ENCODE results near the gene NR1H2.

The NR1H2 gene

DNA sequence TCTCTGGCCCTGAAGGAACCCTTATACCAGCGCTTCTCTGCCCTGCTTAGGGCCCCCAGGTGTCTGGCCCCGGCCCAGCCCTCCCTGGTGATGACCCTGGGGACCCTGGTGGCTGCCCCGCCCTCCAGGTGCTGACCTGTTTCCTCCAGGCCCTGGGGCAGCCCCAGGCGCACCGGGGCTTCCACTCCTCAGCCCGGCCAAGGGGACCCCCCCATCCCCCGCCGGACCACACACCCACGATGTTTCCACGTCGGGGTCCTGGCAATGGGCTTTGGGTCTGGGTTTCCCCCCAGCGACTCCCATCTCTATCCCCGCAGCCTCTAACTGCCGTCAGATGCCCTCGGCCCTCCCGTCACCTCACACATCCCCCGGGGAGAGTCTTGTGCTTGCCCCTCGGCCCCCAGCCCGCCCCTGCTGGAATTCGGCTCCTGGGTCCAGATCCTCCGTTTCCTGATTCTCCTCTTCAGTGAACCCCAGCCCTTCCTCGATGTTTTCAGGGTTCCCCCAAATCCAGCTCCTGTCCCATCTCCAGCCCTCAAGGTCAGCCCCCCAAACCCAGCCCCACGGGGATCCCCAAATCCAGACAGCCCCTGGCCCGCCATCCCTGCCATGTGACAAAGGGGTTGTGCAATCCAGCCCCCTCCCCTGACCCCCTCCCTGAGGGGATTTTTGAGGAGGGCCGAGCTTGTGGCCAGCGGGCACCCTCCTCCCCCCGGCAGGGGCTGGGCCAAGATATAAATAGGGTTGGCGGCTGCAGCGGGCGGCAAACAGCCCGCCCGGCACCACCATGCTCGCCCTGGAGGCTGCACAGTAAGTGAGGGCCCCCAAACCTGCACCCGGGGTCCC lies 42.1 kb downstream of the NR1H2 start, which contains the start of gene SPIB:
Gene SPIB, plus strand, starts transcription at position 763 of the 846 bp plus-strand sequence. Its CDS starts 25 bp downstream, at position 788.
- H3K4me1 ChIP-seq (ENCODE audit: control insufficient read depth, insufficient read depth, low read length): no peaks in the 10 kb centered on the region
- H3K4me3 ChIP-seq (ENCODE audit: low read length): peak within 1 kb of the TSS; percentile 55
- peaks cover 17% of the 10 kb centered on the region for H3K27me3 ChIP-seq (ENCODE audit: control insufficient read depth, insufficient read depth, low read length)
- H3K36me3 ChIP-seq (ENCODE audit: control insufficient read depth, insufficient read depth, low read length): no peaks in the 10 kb centered on the region
- no peak within 1 kb of the TSS for H3K9ac ChIP-seq (ENCODE audit: low read length)
- no peak within 1 kb of the TSS for H3K27ac ChIP-seq (ENCODE audit: low read depth, low read length)

DNA sequence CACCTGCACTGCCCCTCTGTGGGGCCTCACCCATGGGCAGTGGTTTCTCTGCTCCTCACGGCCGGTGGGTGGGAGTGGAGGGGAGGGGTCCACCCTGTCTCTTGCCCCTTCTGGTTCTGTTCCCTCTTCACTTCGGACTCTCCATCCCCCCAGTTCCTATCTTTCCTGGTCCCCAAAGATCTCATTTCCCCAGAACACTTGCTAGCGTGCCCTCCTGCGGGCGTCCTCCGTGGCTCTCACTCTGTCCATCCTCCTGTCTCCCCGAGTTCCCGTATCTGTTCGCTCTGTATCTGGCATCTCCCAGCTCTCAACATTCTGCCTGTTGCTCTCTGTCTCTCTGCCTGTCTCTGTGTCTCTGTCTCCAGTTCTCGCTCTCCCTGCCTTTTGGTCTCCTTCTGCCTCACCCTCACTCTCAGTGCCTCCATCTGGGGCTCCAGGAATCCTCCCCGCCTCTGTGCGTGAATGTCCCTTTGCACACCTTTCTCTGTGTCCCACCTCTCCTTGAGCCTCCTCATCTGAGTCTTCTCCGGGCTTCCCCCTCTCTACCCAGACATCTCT lies 42.8 kb downstream of the NR1H2 start:
- H3K36me3 ChIP-seq (ENCODE audit: control insufficient read depth, insufficient read depth, low read length): no peaks in the 10 kb centered on the region
- peak overlapping the region; percentile 55 for H3K4me3 ChIP-seq (ENCODE audit: low read length)
- H3K4me1 ChIP-seq (ENCODE audit: control insufficient read depth, insufficient read depth, low read length): no peaks in the 10 kb centered on the region
- H3K27me3 ChIP-seq (ENCODE audit: control insufficient read depth, insufficient read depth, low read length): peaks cover 17% of the 10 kb centered on the region
- H3K9ac ChIP-seq (ENCODE audit: low read length): no peak overlapping the region
- no peak overlapping the region for H3K27ac ChIP-seq (ENCODE audit: low read depth, low read length)

DNA sequence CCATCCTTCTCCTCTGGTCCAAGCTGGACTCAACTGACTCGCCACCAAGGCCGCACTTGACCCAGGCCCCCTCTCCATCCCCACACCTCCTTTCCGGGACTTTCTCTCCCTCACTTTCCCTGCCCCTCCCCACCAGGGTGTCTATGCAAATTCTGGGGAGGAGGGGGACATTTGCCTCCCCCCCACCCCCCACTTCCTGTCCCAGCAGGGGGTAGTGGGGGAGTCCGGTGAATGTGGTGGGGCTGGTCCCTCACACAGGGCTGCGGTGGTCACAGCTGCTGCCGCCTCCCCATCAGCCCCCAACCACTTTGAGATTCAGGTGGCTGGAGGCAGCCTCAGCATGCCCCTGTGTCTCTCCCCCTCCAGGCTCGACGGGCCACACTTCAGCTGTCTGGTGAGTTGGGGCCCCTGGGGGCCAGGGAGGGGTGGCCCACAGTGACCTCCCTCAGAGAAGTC lies 43.4 kb downstream of the NR1H2 start:
- Histone ChIP-seq H3K4me3 (ENCODE audit: low read length) (no peak overlapping the region), H3K9ac (ENCODE audit: low read length) (no peak overlapping the region), H3K27ac (ENCODE audit: low read depth, low read length) (no peak overlapping the region), H3K4me1 (ENCODE audit: control insufficient read depth, insufficient read depth, low read length) (no peaks in the 10 kb centered on the region), H3K27me3 (ENCODE audit: control insufficient read depth, insufficient read depth, low read length) (peaks cover 17% of the 10 kb centered on the region), H3K36me3 (ENCODE audit: control insufficient read depth, insufficient read depth, low read length) (no peaks in the 10 kb centered on the region)

DNA sequence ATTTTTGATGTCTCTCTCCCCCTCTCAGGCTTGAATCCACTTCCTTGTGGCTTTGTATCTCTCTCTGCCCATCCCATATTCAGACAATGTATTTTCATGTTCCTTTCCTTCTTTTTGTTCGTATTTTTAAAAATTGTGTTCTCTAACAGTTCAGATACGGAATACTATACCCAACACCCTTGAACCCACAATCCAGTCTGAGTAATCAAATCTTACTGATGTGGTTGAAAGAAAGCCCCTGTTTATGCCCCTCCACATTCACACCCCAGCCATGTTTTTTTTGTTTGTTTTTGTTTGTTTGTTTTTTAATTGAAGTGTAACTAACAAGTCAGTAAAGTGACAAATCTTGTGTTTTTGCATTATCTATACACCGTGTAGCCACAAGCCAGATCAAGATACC lies 43.9 kb downstream of the NR1H2 start:
- Histone ChIP-seq H3K4me3 (ENCODE audit: low read length) (no peak overlapping the region), H3K4me1 (ENCODE audit: control insufficient read depth, insufficient read depth, low read length) (no peaks in the 10 kb centered on the region), H3K27me3 (ENCODE audit: control insufficient read depth, insufficient read depth, low read length) (peaks cover 17% of the 10 kb centered on the region), H3K27ac (ENCODE audit: low read depth, low read length) (no peak overlapping the region), H3K36me3 (ENCODE audit: control insufficient read depth, insufficient read depth, low read length) (no peaks in the 10 kb centered on the region), H3K9ac (ENCODE audit: low read length) (no peak overlapping the region)

DNA sequence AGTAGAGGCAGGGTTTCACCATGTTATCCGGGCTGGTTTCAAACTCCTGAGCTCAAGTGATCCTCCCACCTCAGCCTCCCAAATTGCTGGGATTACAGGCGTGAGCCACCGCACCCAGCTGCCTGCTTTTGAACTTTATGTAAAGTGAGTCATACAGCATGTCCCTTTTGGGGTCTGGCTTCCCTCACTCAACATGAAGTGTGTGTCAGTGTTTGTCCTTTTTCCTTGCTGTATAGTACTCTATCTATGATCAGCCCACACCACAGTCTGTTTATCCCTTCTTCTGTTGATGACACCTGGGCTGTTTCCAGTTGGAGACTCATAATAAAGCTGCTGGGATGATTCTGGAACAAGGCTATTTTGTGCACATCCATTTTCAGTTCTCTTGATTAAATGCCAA lies 44.6 kb downstream of the NR1H2 start:
- Histone ChIP-seq H3K36me3 (ENCODE audit: control insufficient read depth, insufficient read depth, low read length) (no peaks in the 10 kb centered on the region), H3K4me1 (ENCODE audit: control insufficient read depth, insufficient read depth, low read length) (no peaks in the 10 kb centered on the region), H3K27ac (ENCODE audit: low read depth, low read length) (no peak overlapping the region), H3K27me3 (ENCODE audit: control insufficient read depth, insufficient read depth, low read length) (peaks cover 17% of the 10 kb centered on the region), H3K4me3 (ENCODE audit: low read length) (no peak overlapping the region), H3K9ac (ENCODE audit: low read length) (no peak overlapping the region)

DNA sequence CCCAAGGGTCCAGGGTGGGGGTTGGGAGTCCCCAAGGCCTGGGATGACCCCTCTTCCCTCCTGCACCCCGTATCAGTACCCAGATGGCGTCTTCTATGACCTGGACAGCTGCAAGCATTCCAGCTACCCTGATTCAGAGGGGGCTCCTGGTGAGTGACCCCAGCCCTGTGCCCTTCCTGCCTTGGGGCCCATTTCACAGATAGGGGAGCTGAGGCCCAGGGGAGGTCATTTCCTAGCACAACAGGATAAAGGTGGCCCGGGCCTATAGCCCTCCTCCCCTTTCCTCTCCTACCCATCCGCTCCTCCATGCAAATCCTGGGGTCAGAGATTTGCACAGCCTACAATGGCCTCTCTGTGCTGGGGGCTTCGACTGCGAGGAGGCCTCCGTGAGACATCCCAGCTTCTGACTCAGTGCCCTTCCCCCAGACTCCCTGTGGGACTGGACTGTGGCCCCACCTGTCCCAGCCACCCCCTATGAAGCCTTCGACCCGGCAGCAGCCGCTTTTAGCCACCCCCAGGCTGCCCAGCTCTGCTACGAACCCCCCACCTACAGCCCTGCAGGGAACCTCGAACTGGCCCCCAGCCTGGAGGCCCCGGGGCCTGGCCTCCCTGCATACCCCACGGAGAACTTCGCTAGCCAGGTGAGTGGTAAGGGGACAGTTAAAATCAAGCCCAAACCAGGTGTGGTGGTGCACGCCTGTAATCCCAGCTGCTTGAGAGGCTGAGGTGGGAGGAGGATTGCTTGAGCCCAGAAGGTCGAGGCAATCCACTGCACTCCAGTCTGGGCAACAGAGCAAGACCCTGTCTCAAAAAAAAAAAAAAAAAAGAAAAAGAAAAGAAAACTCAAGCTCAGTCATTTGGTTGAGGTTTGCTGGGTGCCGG lies 46.4 kb downstream of the NR1H2 start:
- Histone ChIP-seq H3K36me3 (ENCODE audit: control insufficient read depth, insufficient read depth, low read length) (no peaks in the 10 kb centered on the region), H3K27me3 (ENCODE audit: control insufficient read depth, insufficient read depth, low read length) (peaks cover 20% of the 10 kb centered on the region), H3K27ac (ENCODE audit: low read depth, low read length) (no peak overlapping the region), H3K9ac (ENCODE audit: low read length) (no peak overlapping the region), H3K4me1 (ENCODE audit: control insufficient read depth, insufficient read depth, low read length) (no peaks in the 10 kb centered on the region), H3K4me3 (ENCODE audit: low read length) (no peak overlapping the region)

DNA sequence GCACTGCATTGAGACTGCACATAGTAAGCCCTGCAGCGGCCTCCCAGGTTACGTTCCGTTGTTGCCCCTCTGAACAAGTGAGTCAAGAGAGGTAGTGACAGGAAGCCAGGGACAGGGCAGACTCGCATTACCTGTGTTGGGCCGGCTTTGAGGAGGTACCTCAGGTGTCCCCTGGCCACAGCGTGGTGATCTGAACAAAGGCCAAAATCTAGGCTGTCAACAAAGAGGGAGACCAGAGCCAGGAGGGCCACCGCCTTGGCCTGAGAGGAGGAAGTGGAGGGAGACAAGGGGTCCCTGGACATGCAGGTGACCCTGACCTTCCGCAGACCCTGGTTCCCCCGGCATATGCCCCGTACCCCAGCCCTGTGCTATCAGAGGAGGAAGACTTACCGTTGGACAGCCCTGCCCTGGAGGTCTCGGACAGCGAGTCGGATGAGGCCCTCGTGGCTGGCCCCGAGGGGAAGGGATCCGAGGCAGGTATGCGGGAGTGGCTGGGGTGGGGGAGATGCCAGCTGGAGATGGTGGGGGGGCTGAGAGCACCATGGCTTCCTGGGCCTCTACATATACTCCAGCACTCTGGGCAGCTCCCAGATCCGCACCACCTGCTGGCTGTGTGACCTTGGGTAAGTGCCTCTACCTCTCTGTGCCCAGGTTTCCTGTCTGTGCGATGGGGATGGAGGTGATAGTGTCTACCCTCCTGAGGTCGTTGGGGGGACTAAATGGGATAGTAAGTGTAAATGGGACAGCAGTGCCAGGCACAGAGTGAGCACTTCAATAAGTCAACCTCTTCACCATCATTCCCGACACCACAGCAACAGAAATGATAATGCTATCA lies 47.2 kb downstream of the NR1H2 start:
- Histone ChIP-seq H3K27me3 (ENCODE audit: control insufficient read depth, insufficient read depth, low read length) (peaks cover 16% of the 10 kb centered on the region), H3K27ac (ENCODE audit: low read depth, low read length) (no peak overlapping the region), H3K4me3 (ENCODE audit: low read length) (peak overlapping the region; percentile 1), H3K4me1 (ENCODE audit: control insufficient read depth, insufficient read depth, low read length) (no peaks in the 10 kb centered on the region), H3K36me3 (ENCODE audit: control insufficient read depth, insufficient read depth, low read length) (no peaks in the 10 kb centered on the region), H3K9ac (ENCODE audit: low read length) (no peak overlapping the region)

DNA sequence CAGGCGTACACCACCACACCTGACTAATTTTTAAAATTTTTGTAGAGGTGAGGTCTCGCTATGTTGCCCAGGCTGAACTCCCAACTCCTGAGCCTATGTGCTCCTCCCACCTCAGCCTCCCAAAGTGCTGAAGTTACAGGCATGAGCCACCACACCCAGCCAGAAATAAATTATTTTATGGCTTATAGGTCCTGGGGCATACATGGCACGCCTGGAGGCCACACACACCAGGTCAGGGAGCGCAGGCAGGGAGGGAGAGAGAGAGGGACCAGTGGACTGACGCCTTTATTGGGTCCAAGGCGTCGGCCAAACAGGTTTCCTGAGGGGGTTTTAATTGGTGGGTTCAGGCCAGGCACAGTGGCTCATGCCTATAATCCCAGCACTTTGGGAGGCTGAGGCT lies 49.3 kb downstream of the NR1H2 start:
- Histone ChIP-seq H3K9ac (ENCODE audit: low read length) (no peak overlapping the region), H3K4me3 (ENCODE audit: low read length) (no peak overlapping the region), H3K36me3 (ENCODE audit: control insufficient read depth, insufficient read depth, low read length) (no peaks in the 10 kb centered on the region), H3K27ac (ENCODE audit: low read depth, low read length) (no peak overlapping the region), H3K27me3 (ENCODE audit: control insufficient read depth, insufficient read depth, low read length) (peaks cover 6% of the 10 kb centered on the region), H3K4me1 (ENCODE audit: control insufficient read depth, insufficient read depth, low read length) (no peaks in the 10 kb centered on the region)

DNA sequence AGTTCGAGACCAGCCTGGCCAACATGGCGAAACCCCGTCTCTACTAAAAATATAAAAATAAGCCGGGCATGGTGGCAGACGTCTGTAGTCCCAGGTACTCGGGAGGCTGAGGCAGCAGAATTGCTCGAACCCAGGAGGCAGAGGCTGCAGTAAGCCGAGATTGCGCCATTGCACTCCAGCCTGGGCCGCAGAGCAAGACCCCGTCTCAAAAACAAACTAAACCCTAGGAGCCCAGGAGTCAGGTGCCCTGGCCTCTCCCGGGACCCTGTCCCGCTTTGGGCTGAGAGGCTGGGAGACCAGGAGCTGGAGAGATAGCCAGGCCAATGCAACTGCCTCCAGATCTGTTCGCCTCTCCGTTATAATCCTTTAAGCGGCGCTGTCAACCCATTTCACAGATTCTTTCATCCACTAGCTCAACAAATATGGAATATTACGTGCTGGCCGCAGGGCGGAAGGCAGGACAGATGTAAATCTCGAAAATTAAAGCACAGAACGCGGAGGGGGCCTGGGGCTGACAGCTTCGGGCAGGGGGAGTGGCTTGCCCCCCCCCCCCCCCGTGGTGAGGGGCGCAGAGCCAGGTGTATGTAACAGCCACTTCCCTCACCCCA lies 51.2 kb downstream of the NR1H2 start:
- peaks cover 3% of the 10 kb centered on the region for H3K27me3 ChIP-seq (ENCODE audit: control insufficient read depth, insufficient read depth, low read length)
- no peaks in the 10 kb centered on the region for H3K36me3 ChIP-seq (ENCODE audit: control insufficient read depth, insufficient read depth, low read length)
- H3K4me3 ChIP-seq (ENCODE audit: low read length): peak overlapping the region; percentile 35
- no peak overlapping the region for H3K9ac ChIP-seq (ENCODE audit: low read length)
- H3K27ac ChIP-seq (ENCODE audit: low read depth, low read length): peak overlapping the region; percentile 24
- no peaks in the 10 kb centered on the region for H3K4me1 ChIP-seq (ENCODE audit: control insufficient read depth, insufficient read depth, low read length)

DNA sequence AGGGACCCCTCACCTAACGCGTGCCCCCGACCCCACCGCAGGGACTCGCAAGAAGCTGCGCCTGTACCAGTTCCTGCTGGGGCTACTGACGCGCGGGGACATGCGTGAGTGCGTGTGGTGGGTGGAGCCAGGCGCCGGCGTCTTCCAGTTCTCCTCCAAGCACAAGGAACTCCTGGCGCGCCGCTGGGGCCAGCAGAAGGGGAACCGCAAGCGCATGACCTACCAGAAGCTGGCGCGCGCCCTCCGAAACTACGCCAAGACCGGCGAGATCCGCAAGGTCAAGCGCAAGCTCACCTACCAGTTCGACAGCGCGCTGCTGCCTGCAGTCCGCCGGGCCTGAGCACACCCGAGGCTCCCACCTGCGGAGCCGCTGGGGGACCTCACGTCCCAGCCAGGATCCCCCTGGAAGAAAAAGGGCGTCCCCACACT lies 51.8 kb downstream of the NR1H2 start:
- no peaks in the 10 kb centered on the region for H3K4me1 ChIP-seq (ENCODE audit: control insufficient read depth, insufficient read depth, low read length)
- no peak overlapping the region for H3K9ac ChIP-seq (ENCODE audit: low read length)
- peak overlapping the region; percentile 24 for H3K27ac ChIP-seq (ENCODE audit: low read depth, low read length)
- H3K36me3 ChIP-seq (ENCODE audit: control insufficient read depth, insufficient read depth, low read length): no peaks in the 10 kb centered on the region
- H3K27me3 ChIP-seq (ENCODE audit: control insufficient read depth, insufficient read depth, low read length): peaks cover 9% of the 10 kb centered on the region
- H3K4me3 ChIP-seq (ENCODE audit: low read length): peak overlapping the region; percentile 35

DNA sequence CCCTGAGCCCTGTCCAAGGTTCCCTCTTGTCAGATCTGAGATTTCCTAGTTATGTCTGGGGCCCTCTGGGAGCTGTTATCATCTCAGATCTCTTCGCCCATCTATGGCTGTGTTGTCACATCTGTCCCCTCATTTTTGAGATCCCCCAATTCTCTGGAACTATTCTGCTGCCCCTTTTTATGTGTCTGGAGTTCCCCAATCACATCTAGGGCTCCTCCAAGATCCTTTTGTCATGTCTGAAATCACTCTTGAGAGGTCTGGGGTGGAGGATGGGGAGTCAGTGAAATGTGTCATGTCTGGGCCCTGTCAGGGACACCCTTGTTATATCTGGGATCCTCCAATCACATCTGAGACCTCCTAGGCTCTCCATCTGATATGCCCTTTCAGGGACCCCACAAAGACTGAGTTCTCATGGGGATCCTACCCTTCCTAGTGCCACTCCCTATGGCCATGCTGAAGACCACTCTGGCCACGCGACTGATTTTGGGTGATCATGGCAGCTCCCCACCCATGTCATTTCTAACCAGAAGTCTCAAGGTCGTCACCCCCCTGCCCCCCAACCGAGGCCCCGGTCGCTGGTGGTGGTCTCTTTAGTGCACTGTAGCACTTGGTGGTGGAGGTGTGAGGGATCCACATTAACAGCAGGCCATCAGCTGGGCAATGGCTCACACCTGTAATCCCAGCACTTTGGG lies 52.7 kb downstream of the NR1H2 start:
- Histone ChIP-seq H3K4me1 (ENCODE audit: control insufficient read depth, insufficient read depth, low read length) (no peaks in the 10 kb centered on the region), H3K9ac (ENCODE audit: low read length) (no peak overlapping the region)

More for the DNA sequence above, 52.7 kb downstream of the NR1H2 start:
- Histone ChIP-seq H3K4me3 (ENCODE audit: low read length) (no peak overlapping the region), H3K27ac (ENCODE audit: low read depth, low read length) (no peak overlapping the region), H3K36me3 (ENCODE audit: control insufficient read depth, insufficient read depth, low read length) (no peaks in the 10 kb centered on the region), H3K27me3 (ENCODE audit: control insufficient read depth, insufficient read depth, low read length) (peaks cover 9% of the 10 kb centered on the region)

Measured in rectal smooth muscle tissue (tissue), 1 donor.